ENCODE data around the gene LCNL1. TPM values are rescaled to one million over a fixed set of nuclear protein-coding genes. Genes with fewer than 3 reads are reported as not detected.
A peak's percentile ranks its signal among the peaks of the same experiment; 100 is the strongest.

Gene LCNL1
- total RNA-seq, 4 donors from 2014 or later = 0.28 to 0.47 (median 0.36) TPM; not detected in 1

DNA sequence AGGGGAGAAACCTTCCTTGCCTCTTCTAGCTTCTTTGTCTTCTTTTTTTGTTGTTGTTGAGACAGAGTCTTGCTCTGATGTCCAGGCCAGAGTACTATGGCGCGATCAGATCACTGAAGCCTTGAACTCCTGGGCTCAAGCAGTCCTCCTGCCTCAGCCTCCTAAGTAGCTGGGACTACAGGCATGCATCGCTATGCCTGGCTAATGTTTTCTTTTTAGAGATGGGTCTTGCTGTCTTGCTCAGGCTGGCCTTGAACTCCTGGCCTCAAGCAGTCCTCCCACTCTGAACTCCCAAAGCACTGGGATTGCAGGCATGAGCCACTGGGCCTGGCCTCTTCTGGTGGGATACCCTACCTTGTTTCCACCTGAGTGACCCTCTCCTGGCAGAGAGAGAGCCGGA is 6.1 kb downstream of the LCNL1 start:
- DNase-seq (ENCODE audit: low spot score) (no peak), ATAC-seq (ENCODE audit: low FRiP score) (no peak)
- TF ChIP-seq, protein P1, sequence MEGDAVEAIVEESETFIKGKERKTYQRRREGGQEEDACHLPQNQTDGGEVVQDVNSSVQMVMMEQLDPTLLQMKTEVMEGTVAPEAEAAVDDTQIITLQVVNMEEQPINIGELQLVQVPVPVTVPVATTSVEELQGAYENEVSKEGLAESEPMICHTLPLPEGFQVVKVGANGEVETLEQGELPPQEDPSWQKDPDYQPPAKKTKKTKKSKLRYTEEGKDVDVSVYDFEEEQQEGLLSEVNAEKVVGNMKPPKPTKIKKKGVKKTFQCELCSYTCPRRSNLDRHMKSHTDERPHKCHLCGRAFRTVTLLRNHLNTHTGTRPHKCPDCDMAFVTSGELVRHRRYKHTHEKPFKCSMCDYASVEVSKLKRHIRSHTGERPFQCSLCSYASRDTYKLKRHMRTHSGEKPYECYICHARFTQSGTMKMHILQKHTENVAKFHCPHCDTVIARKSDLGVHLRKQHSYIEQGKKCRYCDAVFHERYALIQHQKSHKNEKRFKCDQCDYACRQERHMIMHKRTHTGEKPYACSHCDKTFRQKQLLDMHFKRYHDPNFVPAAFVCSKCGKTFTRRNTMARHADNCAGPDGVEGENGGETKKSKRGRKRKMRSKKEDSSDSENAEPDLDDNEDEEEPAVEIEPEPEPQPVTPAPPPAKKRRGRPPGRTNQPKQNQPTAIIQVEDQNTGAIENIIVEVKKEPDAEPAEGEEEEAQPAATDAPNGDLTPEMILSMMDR (IDR thresholded peaks at IDR 0.05) = no peak

- no peak for DNase-seq (ENCODE audit: low spot score)
These were observed 7.6 kb downstream of the LCNL1 start for GRCh38 chr9:136990242-136990911.

DNA sequence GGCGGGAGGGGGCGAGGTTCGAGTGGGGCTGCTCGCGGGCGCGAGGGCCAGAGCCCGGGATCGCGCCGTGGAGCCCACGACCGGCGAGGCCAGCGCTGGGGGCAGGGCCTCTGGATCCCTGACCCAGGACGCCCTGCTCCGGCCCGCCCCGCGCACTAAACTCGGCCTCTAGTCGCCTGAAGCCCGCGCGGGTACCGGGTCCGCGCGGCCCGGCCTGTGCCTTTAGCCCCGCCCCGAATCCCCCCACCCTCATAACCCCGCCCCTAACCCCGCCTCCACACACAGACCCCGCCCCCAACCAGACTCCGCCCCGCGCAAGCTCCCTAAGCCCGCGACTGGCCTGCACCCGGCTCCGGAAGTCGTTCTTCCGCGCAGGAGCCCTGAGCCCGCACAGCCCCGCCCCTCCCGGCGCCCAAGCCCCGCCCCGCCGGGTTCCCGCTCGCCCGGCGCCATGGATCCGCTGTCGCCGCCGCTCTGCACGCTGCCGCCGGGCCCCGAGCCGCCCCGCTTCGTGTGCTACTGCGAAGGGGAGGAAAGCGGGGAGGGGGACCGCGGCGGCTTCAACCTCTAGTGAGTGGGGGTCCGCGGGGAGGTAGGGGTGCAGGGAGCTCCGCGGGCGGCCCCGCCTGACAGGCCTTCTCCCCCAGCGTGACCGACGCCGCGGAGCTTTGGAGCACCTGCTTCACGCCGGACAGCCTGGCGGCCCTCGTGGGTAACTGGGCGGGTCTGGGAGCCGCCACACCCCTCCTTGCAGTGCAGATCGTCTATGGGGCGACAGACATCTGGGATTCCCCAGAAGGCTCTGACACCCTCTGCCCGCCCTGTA is 9.4 kb downstream of the LCNL1 start, which contains the start of gene PAXX:
Gene PAXX, plus strand, starts transcription at position 430 of the 826 bp plus-strand sequence. Its CDS starts 22 bp downstream, at position 452.
- TF ChIP-seq, protein P1 (IDR thresholded peaks at IDR 0.05) = no peak
- ATAC-seq (ENCODE audit: low FRiP score) = peak; percentile 90
- DNase-seq (ENCODE audit: low spot score) = peak; percentile 82

More at GRCh38 chr9:136990242-136990911, 7.6 kb downstream of the LCNL1 start:
- TF ChIP-seq, protein P1 (IDR thresholded peaks at IDR 0.05) = no peak
- ATAC-seq (ENCODE audit: low FRiP score) = no peak

GRCh38 chr9:136992819-136993369 is 10.1 kb downstream of the LCNL1 start:
- no peak for ATAC-seq (ENCODE audit: low FRiP score)
- TF ChIP-seq, protein P1 (IDR thresholded peaks at IDR 0.05) = no peak
- no peak for DNase-seq (ENCODE audit: low spot score)

DNA sequence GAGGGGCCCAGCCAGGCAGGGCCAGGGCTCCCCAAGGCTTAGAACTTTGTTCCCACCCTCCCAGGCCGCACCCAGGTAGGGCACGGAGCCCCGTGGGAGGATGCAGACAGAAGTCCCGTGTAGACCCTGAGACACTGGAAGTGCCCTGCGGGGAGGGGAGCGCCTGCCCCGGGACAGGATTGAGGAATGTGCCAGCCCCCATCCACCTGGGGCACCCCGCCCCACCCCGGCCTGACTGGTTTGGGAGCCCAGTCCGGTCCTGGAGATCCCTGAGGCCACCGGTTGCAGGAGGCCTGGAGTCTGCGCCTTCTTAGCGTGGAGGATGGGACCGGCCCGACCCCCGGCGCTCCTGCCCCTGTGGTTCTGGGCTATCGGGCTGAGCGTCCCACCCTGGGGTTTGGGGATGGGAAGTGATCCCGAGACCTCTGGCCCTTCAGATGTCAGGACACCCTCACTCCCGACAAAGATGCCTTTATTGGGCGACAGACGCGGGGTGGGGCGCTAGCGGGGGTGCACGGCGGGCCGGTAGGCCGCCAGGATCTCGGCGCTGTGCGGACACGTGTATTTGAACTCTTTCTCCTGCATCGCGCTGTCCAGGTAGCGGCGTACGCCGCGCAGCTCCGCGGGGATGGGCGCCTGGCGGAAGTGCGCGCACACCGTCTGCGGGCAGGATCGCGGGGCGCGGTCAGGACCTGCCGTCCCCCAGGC is 11.5 kb downstream of the LCNL1 start:
- TF ChIP-seq, protein P1 (IDR thresholded peaks at IDR 0.05) = no peak
- DNase-seq (ENCODE audit: low spot score) (no peak), ATAC-seq (ENCODE audit: low FRiP score) (no peak)

DNA sequence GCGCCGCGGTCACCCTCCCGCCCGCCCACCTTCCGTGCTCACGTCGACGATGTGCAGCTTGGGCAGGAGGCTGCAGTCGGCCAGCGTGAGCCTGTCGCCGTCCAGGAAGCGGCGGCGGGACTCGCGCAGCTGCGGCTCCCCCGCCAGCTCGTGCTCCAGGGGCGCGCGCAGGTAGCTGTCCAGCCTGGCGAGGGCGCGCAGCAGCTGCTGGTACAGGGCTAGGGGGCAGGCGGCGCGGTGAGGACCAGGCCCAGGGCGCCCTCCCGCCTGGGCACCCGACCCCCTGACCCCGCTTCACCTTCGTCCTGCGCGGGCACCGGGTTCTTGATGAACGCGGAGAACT is 12.1 kb downstream of the LCNL1 start:
- DNase-seq (ENCODE audit: low spot score) = no peak
- no peak for ATAC-seq (ENCODE audit: low FRiP score)
- TF ChIP-seq, protein P1 (IDR thresholded peaks at IDR 0.05) = no peak
